Activated naive CD8-positive, alpha-beta T cell treated with anti-CD3 and anti-CD28 coated beads for 36 hours (primary cell): ENCODE data around the gene AREG. TPM values are rescaled to one million over a fixed set of nuclear protein-coding genes. Genes with fewer than 3 reads are reported as not detected.
"Not testable (repeated sequence)": the region's sequence is repeated elsewhere in the genome, so short reads cannot be mapped to it uniquely, and the experiment has no call there.

Source experiments
- DNase-seq: peaks from one replicate; pipeline ENCODE4 v3.0.0; 2021
- H3K27ac Mint-ChIP-seq: one replicate; pipeline ENCODE4 v1.8.0; 2022; ENCODE audit warnings: mild to moderate bottlenecking, moderate library complexity, mixed read lengths
- H3K27me3 Mint-ChIP-seq: one replicate; pipeline ENCODE4 v1.8.0; 2022; ENCODE audit warnings: mild to moderate bottlenecking, mixed read lengths
- H3K36me3 Mint-ChIP-seq: one replicate; pipeline ENCODE4 v1.8.0; 2021; ENCODE audit warnings: mild to moderate bottlenecking, mixed read lengths
- H3K4me1 Mint-ChIP-seq: one replicate; pipeline ENCODE4 v1.8.0; 2021; ENCODE audit warnings: mixed read lengths
- H3K4me3 Mint-ChIP-seq: one replicate; pipeline ENCODE4 v1.8.0; 2022; ENCODE audit warnings: mild to moderate bottlenecking, moderate library complexity, mixed read lengths
- H3K9me3 Mint-ChIP-seq: one replicate; pipeline ENCODE4 v1.8.0; 2022; ENCODE audit warnings: mixed read lengths
- total RNA-seq, 2 experiments: library from RNA; stranded (reverse); gene quantifications; one replicate each; pipeline ENCODE4 v1.2.3, GENCODE V29; 2021

Gene AREG
- under 1 TPM in 1 of 2 experiments, not detected in 1; 0.28 TPM for total RNA-seq

- Mint-ChIP-seq H3K4me1 (peaks cover 3% of the 10 kb centered on the region), H3K36me3 (no peaks in the 10 kb centered on the region), H3K9me3 (no peaks in the 10 kb centered on the region), H3K27me3 (peaks cover 5% of the 10 kb centered on the region), H3K27ac (peak within 1 kb of the TSS; percentile 77), H3K4me3 (peak within 1 kb of the TSS; percentile 81)
- DNase-seq: peak; percentile 88
Measured at GRCh38 chr4:74444891-74445642, at the start of gene AREG. AREG (plus strand) TSS chr4:74445136; CDS start chr4:74445346, 210 bp downstream.

GRCh38 chr4:74395633-74396032, 49.3 kb upstream of the AREG start:
- Mint-ChIP-seq H3K9me3 (peaks cover 1% of the 10 kb centered on the region), H3K4me3 (no peak overlapping the region), H3K27ac (no peak overlapping the region), H3K36me3 (no peaks in the 10 kb centered on the region), H3K27me3 (no peaks in the 10 kb centered on the region), H3K4me1 (peaks cover 8% of the 10 kb centered on the region)
- no peak for DNase-seq

GRCh38 chr4:74397748-74398426, 47.0 kb upstream of the AREG start:
- Mint-ChIP-seq H3K4me1 (peaks cover 9% of the 10 kb centered on the region), H3K27me3 (no peaks in the 10 kb centered on the region), H3K36me3 (no peaks in the 10 kb centered on the region), H3K9me3 (peaks cover 1% of the 10 kb centered on the region), H3K27ac (peak overlapping the region; percentile 98), H3K4me3 (peak overlapping the region; percentile 98)
- DNase-seq: peak; percentile 4

- H3K4me3 Mint-ChIP-seq: peak overlapping the region; percentile 98
- not testable (repeated sequence) for DNase-seq, H3K9me3 Mint-ChIP-seq, H3K36me3 Mint-ChIP-seq, H3K27ac Mint-ChIP-seq, H3K27me3 Mint-ChIP-seq
- H3K4me1 Mint-ChIP-seq: peaks cover 10% of the 10 kb centered on the region
Measured at GRCh38 chr4:74398894-74399589, 45.9 kb upstream of the AREG start.

GRCh38 chr4:74400395-74400794, 44.5 kb upstream of the AREG start:
- Mint-ChIP-seq H3K36me3 (no peaks in the 10 kb centered on the region), H3K4me3 (no peak overlapping the region), H3K27ac (no peak overlapping the region), H3K9me3 (peaks cover 1% of the 10 kb centered on the region), H3K4me1 (peaks cover 8% of the 10 kb centered on the region), H3K27me3 (no peaks in the 10 kb centered on the region)
- DNase-seq: no peak

GRCh38 chr4:74402692-74403456, 42.1 kb upstream of the AREG start:
- H3K27me3 Mint-ChIP-seq: no peaks in the 10 kb centered on the region
- no peak overlapping the region for H3K4me3 Mint-ChIP-seq
- H3K4me1 Mint-ChIP-seq: peaks cover 5% of the 10 kb centered on the region
- DNase-seq: no peak
- no peak overlapping the region for H3K27ac Mint-ChIP-seq
- H3K36me3 Mint-ChIP-seq: no peaks in the 10 kb centered on the region
- peaks cover 1% of the 10 kb centered on the region for H3K9me3 Mint-ChIP-seq

- H3K9me3 Mint-ChIP-seq: no peaks in the 10 kb centered on the region
- H3K27ac Mint-ChIP-seq: no peak overlapping the region
- no peak overlapping the region for H3K4me3 Mint-ChIP-seq
- no peaks in the 10 kb centered on the region for H3K36me3 Mint-ChIP-seq
- H3K27me3 Mint-ChIP-seq: no peaks in the 10 kb centered on the region
- peaks cover under 1% of the 10 kb centered on the region for H3K4me1 Mint-ChIP-seq
- DNase-seq: no peak
Measured at GRCh38 chr4:74407891-74408290, 37.0 kb upstream of the AREG start.

- no peaks in the 10 kb centered on the region for H3K36me3 Mint-ChIP-seq
- no peak for DNase-seq
- H3K4me1 Mint-ChIP-seq: no peaks in the 10 kb centered on the region
- H3K27me3 Mint-ChIP-seq: no peaks in the 10 kb centered on the region
- no peak overlapping the region for H3K27ac Mint-ChIP-seq
- H3K4me3 Mint-ChIP-seq: no peak overlapping the region
- no peaks in the 10 kb centered on the region for H3K9me3 Mint-ChIP-seq
Measured at GRCh38 chr4:74408639-74409038, 36.3 kb upstream of the AREG start.

GRCh38 chr4:74410272-74410671, 34.7 kb upstream of the AREG start:
- H3K27ac Mint-ChIP-seq: no peak overlapping the region
- H3K9me3 Mint-ChIP-seq: no peaks in the 10 kb centered on the region
- no peaks in the 10 kb centered on the region for H3K27me3 Mint-ChIP-seq
- H3K36me3 Mint-ChIP-seq: no peaks in the 10 kb centered on the region
- no peak for DNase-seq
- H3K4me3 Mint-ChIP-seq: no peak overlapping the region
- H3K4me1 Mint-ChIP-seq: no peaks in the 10 kb centered on the region

GRCh38 chr4:74412225-74412624, 32.7 kb upstream of the AREG start:
- Mint-ChIP-seq H3K9me3 (no peaks in the 10 kb centered on the region), H3K4me1 (no peaks in the 10 kb centered on the region), H3K36me3 (no peaks in the 10 kb centered on the region), H3K27me3 (no peaks in the 10 kb centered on the region), H3K4me3 (no peak overlapping the region), H3K27ac (no peak overlapping the region)
- DNase-seq: no peak

GRCh38 chr4:74413265-74413664, 31.7 kb upstream of the AREG start:
- Mint-ChIP-seq H3K9me3 (no peaks in the 10 kb centered on the region), H3K36me3 (no peaks in the 10 kb centered on the region), H3K4me1 (no peaks in the 10 kb centered on the region), H3K27me3 (no peaks in the 10 kb centered on the region), H3K27ac (no peak overlapping the region), H3K4me3 (no peak overlapping the region)
- DNase-seq: no peak

- Mint-ChIP-seq H3K27ac (no peak overlapping the region), H3K4me3 (no peak overlapping the region), H3K9me3 (no peaks in the 10 kb centered on the region), H3K36me3 (no peaks in the 10 kb centered on the region), H3K4me1 (no peaks in the 10 kb centered on the region), H3K27me3 (no peaks in the 10 kb centered on the region)
- DNase-seq: no peak
Measured at GRCh38 chr4:74414149-74414809, 30.7 kb upstream of the AREG start.

GRCh38 chr4:74415602-74416300, 29.2 kb upstream of the AREG start:
- Mint-ChIP-seq H3K4me1 (no peaks in the 10 kb centered on the region), H3K27me3 (no peaks in the 10 kb centered on the region), H3K9me3 (no peaks in the 10 kb centered on the region), H3K27ac (no peak overlapping the region), H3K36me3 (no peaks in the 10 kb centered on the region), H3K4me3 (no peak overlapping the region)
- DNase-seq: no peak

GRCh38 chr4:74418063-74418670, 26.8 kb upstream of the AREG start:
- Mint-ChIP-seq H3K27me3 (no peaks in the 10 kb centered on the region), H3K9me3 (no peaks in the 10 kb centered on the region), H3K36me3 (no peaks in the 10 kb centered on the region), H3K4me3 (no peak overlapping the region), H3K27ac (no peak overlapping the region), H3K4me1 (no peaks in the 10 kb centered on the region)
- DNase-seq: no peak
